Endothelial cell of umbilical vein (primary cell): ENCODE data around the gene MED27. TPM values are rescaled to one million over a fixed set of nuclear protein-coding genes. Genes with fewer than 3 reads are reported as not detected.

Experiments used
- BruUV-seq: library from RNA; stranded (reverse); fragments of 400-500 nt; replicated peaks from 2 replicates; lab custom pipeline; 2021; lab: Mats Ljungman, UMichigan
- CTCF ChIA-PET: fragments of 300-600, 350-600 bp; sonication (Branson Sonifier 250); formaldehyde crosslinking; loops from one replicate; lab custom pipeline; 2021; ENCODE audit warnings: antibody characterized with exemption, inconsistent platforms; lab: Charles Lee
- POLR2A ChIA-PET: fragments of 300-600, 350-600 bp; sonication (Branson Sonifier 250); formaldehyde crosslinking; loops from one replicate; lab custom pipeline; 2021; ENCODE audit warnings: antibody characterized with exemption, inconsistent platforms; lab: Charles Lee
- DNase-seq: peaks from one replicate; pipeline ENCODE4 v3.0.0-alpha.2; 2011; ENCODE audit warnings: low read depth, low spot score
- FAIRE-seq: peaks from 2 replicates; lab custom pipeline; 2011; peaks lifted over from hg19 to GRCh38; lab: Jason Lieb, UNC
- H2AFZ ChIP-seq: 2 replicates; pipeline ENCODE4 v1.6.0; 2012; ENCODE audit warnings: low read depth, low read length, control low read depth, inconsistent platforms
- H3K27ac ChIP-seq: 2 replicates; pipeline ENCODE4 v1.5.1; 2011; ENCODE audit warnings: low read depth, mild to moderate bottlenecking, control low read depth, low read length, moderate library complexity; ENCODE audit not compliant: insufficient read depth
- H3K27me3 ChIP-seq, 2 experiments: 2 replicates each; pipeline versions ENCODE4 v1.6.0 to v1.6.1; 2011; ENCODE audit warnings: low read length in 2 of 2, mixed read lengths in 1 of 2; ENCODE audit not compliant: control insufficient read depth in 2 of 2, insufficient read depth in 2 of 2
- H3K36me3 ChIP-seq, 2 experiments: 2 replicates in 1 of 2; 3 replicates in 1 of 2; pipeline ENCODE4 v1.5.1; 2011; ENCODE audit warnings: low read length in 2 of 2, mild to moderate bottlenecking in 1 of 2, moderate library complexity in 1 of 2; ENCODE audit not compliant: control insufficient read depth in 2 of 2, insufficient read depth in 2 of 2; ENCODE audit errors: extremely low read depth in 1 of 2
- H3K4me1 ChIP-seq: 3 replicates; pipeline ENCODE4 v1.5.1; 2011; ENCODE audit warnings: mild to moderate bottlenecking, low read length; ENCODE audit not compliant: control insufficient read depth, insufficient read depth; ENCODE audit errors: extremely low read depth
- H3K4me2 ChIP-seq: 2 replicates; pipeline ENCODE4 v1.6.1; 2011; ENCODE audit warnings: low read length, control low read depth, mixed read lengths; ENCODE audit not compliant: insufficient read depth
- H3K4me3 ChIP-seq, 3 experiments: fragments of 200-600 bp in 1 of 3; sonication (generic), shearing (Covaris generic) in 1 of 3; replicated peaks in 1 of 3; 2 replicates each; pipeline ENCODE4 v1.5.1; 2011 to 2016; ENCODE audit warnings: control low read depth in 3 of 3, low read length in 3 of 3, mild to moderate bottlenecking in 2 of 3, inconsistent platforms in 1 of 3, low read depth in 1 of 3, moderate library complexity in 1 of 3; ENCODE audit not compliant: insufficient read depth in 1 of 3
- H3K79me2 ChIP-seq: 2 replicates; pipeline ENCODE4 v1.6.0; 2012; ENCODE audit warnings: low read length, inconsistent platforms; ENCODE audit not compliant: control insufficient read depth, insufficient read depth
- H3K9ac ChIP-seq: replicated peaks from 2 replicates; pipeline ENCODE3; 2011; ENCODE audit warnings: low read length, control low read depth; ENCODE audit not compliant: insufficient read depth; ENCODE audit errors: extremely low read depth
- H3K9me1 ChIP-seq: replicated peaks from 3 replicates; pipeline ENCODE4 v1.6.0; 2011; ENCODE audit warnings: mild to moderate bottlenecking, low read length; ENCODE audit not compliant: control insufficient read depth, insufficient read depth; ENCODE audit errors: extremely low read depth
- H3K9me3 ChIP-seq: replicated peaks from 2 replicates; pipeline ENCODE4 v1.5.1; 2012; ENCODE audit warnings: low read length, inconsistent platforms; ENCODE audit not compliant: control insufficient read depth, insufficient read depth
- H4K20me1 ChIP-seq: replicated peaks from 2 replicates; pipeline ENCODE3; 2011; ENCODE audit warnings: mild to moderate bottlenecking, low read length; ENCODE audit not compliant: control insufficient read depth, insufficient read depth; ENCODE audit errors: extremely low read depth
- EZH2 ChIP-seq: IDR thresholded peaks from 2 replicates; pipeline ENCODE4 v1.6.1; 2012; ENCODE audit warnings: borderline replicate concordance, low read depth, mild to moderate bottlenecking, moderate library complexity, low read length, inconsistent platforms; ENCODE audit not compliant: severe bottlenecking
- FOS ChIP-seq: IDR thresholded peaks from 2 replicates; pipeline ENCODE4 v1.6.1; 2011; ENCODE audit warnings: mild to moderate bottlenecking, low read length, moderate library complexity, borderline replicate concordance; ENCODE audit not compliant: insufficient read depth
- GATA2 ChIP-seq: IDR thresholded peaks from 2 replicates; pipeline ENCODE4 v1.7.0; 2011; ENCODE audit warnings: low read depth, mild to moderate bottlenecking, moderate library complexity, mixed read lengths, low read length; ENCODE audit not compliant: insufficient read length, insufficient read depth
- JUN ChIP-seq: IDR thresholded peaks from 2 replicates; pipeline ENCODE4 v1.6.1; 2011; ENCODE audit warnings: borderline replicate concordance, low read depth; ENCODE audit not compliant: insufficient read length, insufficient read depth
- MYC ChIP-seq: IDR thresholded peaks from one replicate; pipeline ENCODE4 v1.6.1; 2011; ENCODE audit warnings: mild to moderate bottlenecking, low read depth, low read length
- POLR2A ChIP-seq: IDR thresholded peaks from 2 replicates; pipeline ENCODE4 v1.6.1; 2012; ENCODE audit warnings: low read depth, mild to moderate bottlenecking, control low read depth, low read length
- POLR2AphosphoS5 ChIP-seq: IDR thresholded peaks from 2 replicates; pipeline ENCODE4 v1.6.1; 2012; ENCODE audit warnings: low read depth, mild to moderate bottlenecking, control low read depth, low read length, moderate library complexity; ENCODE audit not compliant: insufficient read depth
- dilution Hi-C: fragments of 300-500 bp; cut with MboI; formaldehyde crosslinking; loops from one replicate; pipeline ENCODE4 v1.15.0; 2019; ENCODE audit warnings: low sequenced_read_pairs; ENCODE audit not compliant: extremely low pct_ligation_motif_present
- intact Hi-C: fragments of 100-400 bp; cut with micrococcal nuclease; formaldehyde crosslinking; loops from one replicate; pipeline ENCODE4 v1.10.0; 2022
- polyA plus RNA-seq, 4 experiments: library from polyadenylated mRNA; depleted of rRNA in 3 of 4; stranded (reverse) in 3 of 4; unstranded in 1 of 4; fragments of >200 nt; gene quantifications; 2 replicates each; pipeline versions ENCODE4 v1.2.1 to v1.2.3, GENCODE V29; 2011 to 2012; ENCODE audit warnings: missing spikeins in 1 of 4
- total RNA-seq: library from RNA; stranded (reverse); gene quantifications from 2 replicates; pipeline ENCODE4 v1.2.3, GENCODE V29; 2021
- TF ChIP-seq, protein P1 (sequence below): IDR thresholded peaks from 2 replicates; pipeline ENCODE4 v1.6.1; 2011; ENCODE audit not compliant: insufficient read depth, insufficient read length
- TF ChIP-seq, protein P2 (sequence below), 2 donors: IDR thresholded peaks; 1 replicate in 1 of 2; 2 replicates in 1 of 2; pipeline ENCODE4 v1.5.1; 2011; ENCODE audit warnings: low read length in 2 of 2, mild to moderate bottlenecking in 2 of 2, moderate library complexity in 2 of 2, control low read depth in 1 of 2, inconsistent platforms in 1 of 2, low read depth in 1 of 2; ENCODE audit not compliant: insufficient read depth in 1 of 2; ENCODE audit errors: extremely low read depth in 1 of 2

MED27 gene
- total and polyA plus RNA-seq, 2 donors (not counting 3 experiments of a cell fraction or from before 2014, with no cell fraction given), result 27.9 to 47.8 TPM

DNA sequence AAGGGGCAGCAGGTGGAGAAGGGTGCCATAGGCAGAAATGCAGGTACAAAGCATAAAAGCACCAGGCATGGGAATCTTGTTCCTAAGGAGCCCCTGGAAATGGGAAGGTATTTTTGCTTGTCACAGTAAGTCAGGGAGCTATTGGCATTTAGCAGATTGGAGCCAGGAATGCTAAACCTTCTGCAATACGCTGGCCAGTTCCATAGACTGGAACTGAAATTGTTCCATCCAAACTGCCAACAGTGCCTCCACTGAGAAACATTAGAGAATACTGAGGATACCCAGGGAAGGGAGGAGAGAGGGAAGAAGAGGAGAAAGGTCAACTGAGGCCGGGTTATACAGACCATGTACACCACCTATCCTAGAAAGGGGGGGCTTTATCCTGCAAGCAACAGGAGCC, 162.7 kb downstream of the MED27 start:
- Histone ChIP-seq H3K79me2 (no peaks in the 10 kb centered on the region), H3K9me1 (no peaks in the 10 kb centered on the region), H3K4me1 (no peaks in the 10 kb centered on the region), H3K4me3 (no peak overlapping the region), H3K4me2 (no peak overlapping the region), H2AFZ (no peak overlapping the region), H3K9me3 (no peaks in the 10 kb centered on the region), H4K20me1 (no peaks in the 10 kb centered on the region), H3K36me3 (no peaks in the 10 kb centered on the region), H3K27ac (no peak overlapping the region), H3K9ac (no peak overlapping the region), H3K27me3 (no peaks in the 10 kb centered on the region)
- DNase-seq (no peak), FAIRE-seq (no peak)
- dilution Hi-C loops, result no loop called here
- BruUV-seq, result no TSS peak
- intact Hi-C loops, result no loop called here
- CTCF ChIA-PET, result no interaction called here
- POLR2A ChIA-PET, result no interaction called here
- TF ChIP-seq, protein P1, sequence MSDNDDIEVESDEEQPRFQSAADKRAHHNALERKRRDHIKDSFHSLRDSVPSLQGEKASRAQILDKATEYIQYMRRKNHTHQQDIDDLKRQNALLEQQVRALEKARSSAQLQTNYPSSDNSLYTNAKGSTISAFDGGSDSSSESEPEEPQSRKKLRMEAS, result no peak
- TF ChIP-seq JUN, result no peak
- no peak for TF ChIP-seq FOS
- no peak for TF ChIP-seq GATA2
- TF ChIP-seq MYC, result no peak
- no peak for TF ChIP-seq EZH2
- TF ChIP-seq POLR2A, result no peak
- TF ChIP-seq, protein P2, sequence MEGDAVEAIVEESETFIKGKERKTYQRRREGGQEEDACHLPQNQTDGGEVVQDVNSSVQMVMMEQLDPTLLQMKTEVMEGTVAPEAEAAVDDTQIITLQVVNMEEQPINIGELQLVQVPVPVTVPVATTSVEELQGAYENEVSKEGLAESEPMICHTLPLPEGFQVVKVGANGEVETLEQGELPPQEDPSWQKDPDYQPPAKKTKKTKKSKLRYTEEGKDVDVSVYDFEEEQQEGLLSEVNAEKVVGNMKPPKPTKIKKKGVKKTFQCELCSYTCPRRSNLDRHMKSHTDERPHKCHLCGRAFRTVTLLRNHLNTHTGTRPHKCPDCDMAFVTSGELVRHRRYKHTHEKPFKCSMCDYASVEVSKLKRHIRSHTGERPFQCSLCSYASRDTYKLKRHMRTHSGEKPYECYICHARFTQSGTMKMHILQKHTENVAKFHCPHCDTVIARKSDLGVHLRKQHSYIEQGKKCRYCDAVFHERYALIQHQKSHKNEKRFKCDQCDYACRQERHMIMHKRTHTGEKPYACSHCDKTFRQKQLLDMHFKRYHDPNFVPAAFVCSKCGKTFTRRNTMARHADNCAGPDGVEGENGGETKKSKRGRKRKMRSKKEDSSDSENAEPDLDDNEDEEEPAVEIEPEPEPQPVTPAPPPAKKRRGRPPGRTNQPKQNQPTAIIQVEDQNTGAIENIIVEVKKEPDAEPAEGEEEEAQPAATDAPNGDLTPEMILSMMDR (IDR thresholded peaks at IDR 0.05; ENCODE audit: extremely low read depth in 1 of 2, insufficient read depth in 1 of 2, low read depth in 1 of 2, low read length in 2 of 2), result no peak
- no peak for TF ChIP-seq POLR2AphosphoS5
